NCI-H1436 treated with DMSO at 0.1 percent for 48 hours (cell line): Measurements from ENCODE around the gene ZNF695.

Source experiments
- DNase-seq: peaks from one replicate; lab custom pipeline; 2025; lab: John Stamatoyannopoulos, UW

Gene ZNF695

GRCh38 chr1:246959944-246960693 is 47.7 kb downstream of the ZNF695 start:
- no peak for DNase-seq

- no peak for DNase-seq
Observed at GRCh38 chr1:246954126-246954525, 53.7 kb downstream of the ZNF695 start.

- no peak for DNase-seq
Observed at GRCh38 chr1:246951413-246951812, 56.4 kb downstream of the ZNF695 start.

GRCh38 chr1:246949956-246950355 is 57.9 kb downstream of the ZNF695 start:
- no peak for DNase-seq

GRCh38 chr1:246947255-246947654 is 60.6 kb downstream of the ZNF695 start:
- DNase-seq = no peak

GRCh38 chr1:246946366-246946765 is 61.5 kb downstream of the ZNF695 start:
- no peak for DNase-seq
